NCI-H2171 (cell line): ENCODE measurements around the gene NUBPL.
"Not testable (repeated sequence)": the region's sequence is repeated elsewhere in the genome, so short reads cannot be mapped to it uniquely, and the experiment has no call there.

Experiments
- DNase-seq: peaks from one replicate; lab custom pipeline; 2025; lab: John Stamatoyannopoulos, UW

Gene NUBPL

DNA sequence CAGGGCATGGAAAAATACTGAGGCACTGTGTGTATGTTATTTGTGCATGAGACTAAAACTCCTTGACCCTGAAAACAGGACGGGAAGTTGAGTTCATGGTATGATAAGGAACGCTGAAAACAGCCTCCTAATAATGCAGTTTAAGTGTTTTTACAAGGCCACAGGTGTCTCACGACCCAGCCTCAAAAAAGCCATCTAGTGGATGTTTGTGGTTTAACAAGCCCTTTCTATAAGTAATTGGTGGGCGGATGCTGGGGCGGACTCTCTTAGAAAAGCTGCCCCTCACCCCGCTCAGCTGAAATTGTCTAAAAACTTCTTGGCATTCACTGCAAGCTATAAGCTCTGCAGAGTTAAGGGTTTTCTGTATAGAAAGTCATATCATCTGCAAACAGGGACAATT is 184.5 kb downstream of the NUBPL start:
- no peak for DNase-seq

DNA sequence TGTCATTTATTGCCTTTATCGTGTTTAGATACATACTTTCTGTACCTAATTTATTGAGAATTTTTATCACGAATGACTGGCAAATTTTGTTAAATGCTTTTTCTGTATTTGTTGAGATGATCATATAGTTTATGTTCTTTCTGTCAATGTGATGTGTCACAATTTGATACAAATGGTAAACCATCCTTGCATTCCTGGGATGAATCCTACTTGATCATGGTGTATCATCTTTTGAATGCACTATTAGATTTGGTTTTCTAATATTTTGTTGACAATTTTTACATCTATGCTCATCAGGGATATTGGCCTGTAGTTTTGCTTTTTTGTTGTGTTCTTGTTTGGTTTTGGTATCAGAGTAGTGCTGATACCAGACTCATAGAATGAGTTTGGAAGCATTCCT is 185.1 kb downstream of the NUBPL start:
- no peak for DNase-seq

DNA sequence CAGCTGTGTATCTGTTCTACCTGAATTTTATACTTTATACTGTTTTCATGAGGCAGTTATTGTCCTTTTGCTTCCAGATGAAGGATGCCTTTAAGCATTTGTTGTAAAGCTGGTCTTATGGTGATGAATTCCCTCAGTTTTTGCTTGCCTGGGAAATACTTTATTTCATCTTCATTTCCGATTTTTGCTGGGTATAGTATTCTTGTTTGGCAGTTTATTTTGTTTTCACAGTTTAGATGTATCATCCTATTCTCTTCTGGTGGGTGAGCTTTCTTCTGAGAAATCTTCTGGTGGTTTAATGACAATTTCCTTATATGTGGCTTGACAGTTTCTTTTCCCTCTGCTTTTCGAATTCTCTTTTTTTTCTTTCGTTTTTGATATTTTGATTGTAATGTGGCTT is 188.1 kb downstream of the NUBPL start:
- DNase-seq = no peak

DNA sequence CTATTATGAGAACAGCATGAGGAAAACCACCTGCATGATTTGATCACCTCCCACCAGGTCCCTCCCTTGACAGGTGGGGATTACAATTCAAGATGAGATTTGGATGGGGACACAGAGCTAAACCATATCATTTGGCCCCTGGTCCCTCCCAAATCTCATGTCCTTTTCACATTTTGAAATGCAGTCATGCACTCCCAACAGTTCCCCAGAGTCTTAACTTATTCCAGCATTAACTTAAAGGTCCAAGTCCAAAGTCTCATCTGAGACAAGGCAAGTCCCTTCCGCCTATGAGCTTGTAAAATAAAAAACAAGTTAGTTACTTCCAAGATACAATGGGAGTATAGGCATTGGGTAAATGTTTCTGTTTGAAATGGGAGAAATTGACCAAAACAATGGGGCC is 189.8 kb downstream of the NUBPL start:
- not testable (repeated sequence) for DNase-seq

DNA sequence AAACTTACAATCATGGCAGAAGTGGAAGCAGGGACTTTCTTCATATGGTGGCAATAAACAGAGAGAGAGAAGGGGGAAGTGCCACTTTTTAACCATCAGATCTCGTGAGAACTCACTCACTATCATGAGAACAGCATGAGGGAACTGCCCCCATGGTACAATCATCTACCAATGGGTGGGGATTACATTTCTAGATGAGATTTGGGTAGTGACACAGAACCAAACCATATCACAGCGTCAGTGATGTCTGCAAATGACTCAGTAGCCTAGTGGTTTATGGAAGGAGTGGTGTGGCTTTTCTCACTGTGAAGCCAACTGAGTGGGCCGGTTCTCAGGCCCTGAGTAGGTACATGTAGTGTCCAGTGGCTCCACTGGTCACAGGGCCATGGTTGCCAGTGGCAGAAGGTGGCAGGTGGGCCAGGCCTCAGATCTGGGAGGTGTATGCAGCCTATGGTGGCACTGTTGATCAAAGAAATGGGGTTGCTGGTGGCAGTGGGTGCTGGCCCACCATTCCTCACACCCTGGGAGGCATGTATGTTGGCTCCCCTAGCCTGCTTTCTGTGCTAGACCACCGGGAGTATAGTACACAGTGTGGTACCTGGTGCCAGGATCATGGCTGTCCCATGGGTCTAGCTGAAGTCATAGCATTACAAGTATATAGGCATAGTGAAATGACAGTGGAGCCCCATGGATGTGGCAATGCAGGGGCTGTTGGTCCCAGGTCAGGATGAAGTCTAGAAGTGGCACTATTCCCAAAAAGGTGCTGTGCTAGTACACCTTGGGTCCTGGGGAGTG is 191.9 kb downstream of the NUBPL start:
- no peak for DNase-seq

DNA sequence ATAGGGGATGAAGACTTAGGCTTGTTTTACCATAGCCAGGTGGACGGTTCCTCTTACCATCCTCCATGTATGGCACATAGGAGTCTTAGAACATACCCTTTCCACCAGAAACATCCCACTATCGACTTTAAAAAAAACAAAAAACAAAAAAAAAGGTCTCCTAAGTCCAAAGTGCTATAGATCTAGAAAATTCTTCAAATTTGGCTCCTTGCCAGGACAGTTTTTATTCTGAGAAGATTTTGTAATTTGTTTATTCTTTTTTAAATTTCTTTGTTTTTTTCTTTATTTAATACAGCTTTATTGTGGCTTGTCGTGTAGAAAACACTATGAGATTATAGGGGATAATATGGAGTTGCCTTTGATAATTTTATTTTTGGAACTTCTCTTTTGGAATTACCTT is 197.7 kb downstream of the NUBPL start:
- no peak for DNase-seq

DNA sequence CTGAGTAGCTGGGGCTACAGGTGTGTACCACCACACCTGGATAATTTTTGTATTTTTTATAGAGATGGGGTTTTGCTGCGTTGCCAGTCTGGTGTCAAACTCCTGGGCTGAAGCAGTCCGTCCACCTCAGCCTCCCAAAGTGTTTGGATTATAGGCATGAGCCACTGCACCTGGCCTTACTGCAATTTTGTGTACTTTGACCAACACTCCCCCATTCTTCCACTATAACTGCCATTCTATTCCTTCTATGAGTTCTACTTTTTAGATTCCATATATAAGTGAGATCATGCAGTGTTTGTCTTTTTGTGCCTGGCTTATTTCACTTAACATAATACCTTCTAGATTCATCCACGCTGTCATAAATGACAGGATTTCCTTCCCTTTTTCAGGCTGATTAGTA is 199.1 kb downstream of the NUBPL start:
- DNase-seq = no peak

DNA sequence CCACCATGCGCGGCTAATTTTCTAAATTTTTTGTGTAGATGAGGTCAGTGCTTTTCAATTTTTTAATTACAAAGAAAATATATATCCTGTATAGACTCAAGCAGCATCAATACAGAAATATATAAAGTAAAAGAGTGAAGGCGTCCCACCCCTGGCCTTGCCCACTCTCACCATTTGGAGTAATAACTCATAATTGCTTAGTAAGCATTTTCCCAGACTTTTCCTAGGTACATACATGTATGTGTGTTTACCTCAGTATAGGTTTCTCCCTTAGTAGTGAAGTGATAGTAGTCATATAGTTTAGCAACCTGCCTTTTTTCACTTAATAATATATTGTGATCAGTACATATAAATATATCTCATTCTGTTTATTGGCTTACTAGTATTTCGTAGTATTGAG is 200.1 kb downstream of the NUBPL start:
- no peak for DNase-seq

DNA sequence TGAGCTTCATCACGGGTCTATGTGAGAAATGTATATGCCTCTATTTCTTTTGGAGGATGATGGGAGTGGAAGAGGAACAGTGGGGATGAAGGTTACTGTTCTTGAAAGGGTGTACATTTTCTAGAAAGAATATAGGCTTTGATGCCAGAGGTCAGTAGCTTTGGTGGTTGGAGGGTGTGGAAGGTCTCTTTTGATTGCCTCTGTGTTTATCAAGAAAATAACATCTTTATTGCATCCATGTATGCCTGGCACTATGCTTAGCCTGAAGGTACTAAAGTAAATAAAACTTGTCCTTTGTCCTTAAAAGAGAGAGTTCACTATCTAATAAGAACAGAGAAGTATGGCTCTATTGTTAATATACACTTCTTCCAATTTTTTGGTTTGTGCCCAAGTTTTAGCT is 201.8 kb downstream of the NUBPL start:
- no peak for DNase-seq

DNA sequence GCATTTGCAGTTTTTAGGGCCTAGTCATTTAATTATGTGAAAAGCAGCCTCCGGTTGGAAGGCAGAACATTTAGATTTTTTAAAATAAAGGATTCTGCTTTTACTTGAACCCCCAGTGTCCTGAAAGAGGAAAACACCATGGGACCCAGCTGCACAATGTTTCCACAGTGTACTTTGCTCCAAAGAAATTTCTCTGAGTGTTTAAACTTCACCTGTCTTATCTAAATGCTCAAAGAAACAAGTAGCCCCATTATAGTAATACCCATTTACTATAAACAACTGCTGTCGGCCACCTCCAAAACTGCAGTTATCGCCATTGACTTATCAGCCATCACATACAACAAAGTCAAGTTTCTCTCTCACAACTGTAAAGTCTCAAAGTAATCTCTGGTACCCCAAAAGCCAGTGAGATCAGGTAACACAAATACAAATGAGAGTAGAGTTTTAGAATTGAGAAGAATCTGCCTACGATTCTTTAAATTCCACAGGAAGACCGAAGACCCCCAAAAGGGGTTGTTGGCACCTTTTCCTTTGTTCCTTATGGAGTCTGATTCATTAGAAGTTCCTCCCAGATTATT is 205.2 kb downstream of the NUBPL start:
- DNase-seq = no peak

DNA sequence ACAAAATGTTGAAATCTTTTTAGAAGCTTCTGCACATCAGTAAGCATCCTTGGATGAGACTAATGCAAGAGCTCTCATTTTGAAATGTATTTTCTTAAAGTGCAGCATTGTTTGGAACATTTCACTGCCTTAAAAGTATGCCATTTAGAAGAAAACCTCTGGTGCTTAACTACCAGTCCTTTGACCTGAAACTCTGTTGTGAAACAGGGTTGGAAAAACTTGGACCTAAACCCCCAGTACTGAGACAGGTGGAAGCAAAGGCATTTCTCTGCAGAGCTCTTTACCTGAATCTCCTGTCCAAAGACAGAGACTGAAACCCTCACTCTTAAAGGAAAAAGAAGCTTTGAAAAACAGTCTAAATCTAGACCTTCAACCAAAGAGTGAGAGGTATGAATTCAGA is 207.2 kb downstream of the NUBPL start:
- no peak for DNase-seq

DNA sequence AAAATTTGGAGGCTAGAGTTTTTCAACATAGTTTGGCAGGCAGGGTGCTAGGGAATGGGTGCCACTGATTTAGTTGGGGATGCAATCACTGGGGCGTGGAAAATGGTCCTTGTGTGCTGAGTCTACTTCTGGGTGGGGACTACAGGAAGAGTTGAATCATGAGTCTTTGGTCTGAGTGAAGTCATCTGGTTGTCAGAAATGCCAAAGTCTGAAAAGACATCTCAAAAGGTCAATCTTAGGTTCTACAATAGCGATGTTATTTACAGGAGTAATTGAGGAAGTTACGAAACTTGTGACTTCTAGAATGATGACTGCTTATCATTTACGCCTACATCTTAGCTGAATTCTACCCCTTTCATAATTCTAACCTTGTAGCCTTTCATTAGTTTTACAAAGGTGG is 209.1 kb downstream of the NUBPL start:
- DNase-seq = no peak

DNA sequence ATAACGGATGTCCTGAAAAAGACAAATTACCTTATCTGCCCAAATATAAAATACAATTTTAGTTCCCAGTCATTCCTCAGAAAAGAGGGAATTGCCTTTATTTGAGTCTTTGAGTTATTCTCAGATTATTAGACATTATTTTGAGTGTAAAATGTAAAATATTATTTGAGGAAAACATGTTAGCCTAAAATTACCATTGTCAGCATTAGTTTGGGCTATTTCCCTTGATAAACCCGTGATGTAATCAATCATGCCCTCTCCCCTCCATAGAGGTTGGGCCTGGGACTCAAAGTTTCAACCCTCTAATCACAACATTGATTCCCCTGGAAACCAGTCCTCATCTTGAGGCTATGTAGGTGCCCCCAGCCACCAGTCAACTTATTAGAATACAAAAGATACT is 213.4 kb downstream of the NUBPL start:
- DNase-seq = no peak

DNA sequence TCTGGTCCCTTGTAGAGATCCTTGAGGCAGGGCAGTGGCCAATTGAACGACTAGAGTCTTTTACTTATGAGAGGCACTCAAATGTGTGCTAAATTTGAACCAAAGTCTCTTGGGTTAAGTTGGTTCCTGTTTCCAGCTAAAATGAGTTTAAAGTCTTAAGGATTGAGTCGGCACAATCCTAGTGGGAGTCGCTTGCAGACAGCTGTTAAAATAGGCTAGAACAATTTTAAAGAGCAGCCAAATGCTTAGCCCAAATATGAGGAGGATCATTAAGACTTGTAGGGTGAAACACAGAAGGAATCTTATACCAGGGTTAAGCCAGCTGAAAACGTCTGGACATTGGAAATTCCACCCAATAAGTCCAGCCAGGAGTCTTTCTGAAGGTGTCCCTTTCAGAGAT is 216.1 kb downstream of the NUBPL start:
- DNase-seq = no peak

DNA sequence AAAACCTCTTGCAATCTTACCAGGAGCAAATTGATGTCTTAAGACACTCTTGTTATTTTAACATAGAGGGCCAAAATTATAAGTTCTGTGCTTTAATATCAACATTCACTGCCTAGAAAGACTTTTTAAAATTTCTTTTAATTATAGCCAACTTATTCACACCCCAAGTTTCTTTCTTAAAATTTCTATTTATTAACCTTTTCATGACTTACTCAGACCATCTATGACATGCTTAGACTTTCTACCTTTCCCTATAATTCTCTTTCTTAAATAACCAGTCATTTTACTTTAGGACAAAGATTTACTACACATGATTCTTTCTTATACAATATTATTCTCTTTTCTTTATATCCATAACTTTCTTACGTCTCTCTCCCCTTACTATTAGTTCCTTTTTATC is 220.4 kb downstream of the NUBPL start:
- DNase-seq = no peak

DNA sequence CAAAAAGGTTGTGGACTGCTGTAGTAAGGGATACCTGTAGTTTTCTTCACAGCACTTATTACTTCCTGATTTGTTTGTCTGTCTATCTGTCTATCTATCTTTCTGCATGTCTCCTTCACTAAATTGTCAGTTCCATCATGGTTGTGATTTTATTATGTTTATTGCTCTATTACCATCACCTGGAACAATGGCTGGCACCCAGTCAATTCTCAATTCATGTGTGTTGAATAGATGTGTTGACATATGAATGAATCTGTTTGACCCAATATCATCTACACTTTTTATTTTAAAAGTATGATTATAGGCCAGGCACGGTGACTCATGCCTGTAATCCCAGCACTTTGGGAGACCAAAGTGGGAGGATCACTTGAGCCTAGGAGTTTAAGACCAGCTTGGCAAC is 224.4 kb downstream of the NUBPL start:
- no peak for DNase-seq

DNA sequence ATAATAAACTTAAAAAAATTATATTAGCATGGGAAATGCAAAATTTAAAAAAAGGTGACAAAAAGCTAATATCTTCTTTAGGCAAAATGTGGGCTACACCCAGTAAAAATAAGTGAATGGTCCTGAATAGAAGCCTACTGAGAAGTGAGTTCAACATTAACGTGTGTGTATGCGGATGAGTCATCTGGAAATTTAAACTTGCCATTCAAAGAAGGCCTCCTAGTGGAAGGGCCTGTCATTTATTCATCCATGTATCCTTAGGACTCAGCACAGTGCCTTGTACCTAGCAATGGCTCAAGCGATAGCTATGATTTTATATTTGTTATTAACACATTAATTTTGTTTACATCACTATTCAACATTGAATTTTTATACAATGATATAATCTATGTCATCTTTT is 226.2 kb downstream of the NUBPL start:
- no peak for DNase-seq

DNA sequence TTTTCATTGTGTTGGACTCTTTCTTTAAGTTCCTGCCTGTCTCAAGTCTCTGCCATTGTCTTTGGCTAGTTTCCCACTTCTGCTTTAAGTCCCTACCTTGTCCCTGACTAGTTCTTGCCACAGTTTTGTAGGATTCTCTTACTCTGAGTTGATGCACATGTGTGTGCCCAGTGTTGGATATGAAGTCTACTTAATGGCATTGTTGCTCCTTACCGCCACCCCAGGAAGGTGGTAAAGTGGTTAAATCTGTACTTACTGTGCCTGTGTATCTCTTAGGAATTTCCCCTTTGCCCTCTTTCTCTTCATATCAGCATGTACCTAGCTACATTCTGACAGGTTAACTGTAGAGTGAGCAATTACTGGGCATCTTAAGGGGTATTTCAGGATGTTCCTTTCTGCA is 227.1 kb downstream of the NUBPL start:
- no peak for DNase-seq

DNA sequence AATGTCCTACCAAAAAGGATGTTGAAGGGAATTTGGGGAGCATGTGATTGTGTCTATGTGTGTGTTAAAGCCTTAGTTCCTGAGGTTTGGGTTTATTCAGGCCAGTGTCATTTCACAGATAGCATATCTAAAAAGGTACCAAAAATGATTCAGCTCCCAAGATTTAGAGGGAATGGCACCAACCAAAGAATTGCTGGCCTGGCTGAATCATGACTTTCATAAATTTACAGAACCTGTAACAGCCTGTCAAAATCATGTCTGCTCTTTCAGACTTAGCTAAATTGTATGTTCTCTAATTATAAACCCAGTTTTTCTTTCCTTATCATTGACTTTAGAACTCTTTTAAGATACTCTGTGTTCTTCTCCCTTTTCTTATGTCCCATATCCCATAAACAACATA is 231.5 kb downstream of the NUBPL start:
- no peak for DNase-seq

DNA sequence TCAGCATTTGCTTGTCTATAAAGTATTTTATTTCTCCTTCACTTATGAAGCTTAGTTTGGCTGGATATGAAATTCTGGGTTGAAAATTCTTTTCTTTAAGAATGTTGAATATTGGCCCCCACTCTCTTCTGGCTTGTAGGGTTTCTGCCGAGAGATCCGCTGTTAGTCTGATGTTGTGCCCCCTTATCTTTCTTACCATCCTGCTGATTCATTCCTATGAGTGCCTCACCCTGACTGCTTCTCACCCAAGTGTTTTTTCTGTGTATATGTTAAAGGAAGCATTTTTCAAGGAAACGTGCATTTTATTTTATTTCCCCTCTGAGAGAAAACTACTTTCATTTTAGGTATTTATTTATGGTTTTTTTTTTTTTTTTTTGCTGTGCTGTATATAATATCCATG is 236.7 kb downstream of the NUBPL start:
- DNase-seq = not testable (repeated sequence)

DNA sequence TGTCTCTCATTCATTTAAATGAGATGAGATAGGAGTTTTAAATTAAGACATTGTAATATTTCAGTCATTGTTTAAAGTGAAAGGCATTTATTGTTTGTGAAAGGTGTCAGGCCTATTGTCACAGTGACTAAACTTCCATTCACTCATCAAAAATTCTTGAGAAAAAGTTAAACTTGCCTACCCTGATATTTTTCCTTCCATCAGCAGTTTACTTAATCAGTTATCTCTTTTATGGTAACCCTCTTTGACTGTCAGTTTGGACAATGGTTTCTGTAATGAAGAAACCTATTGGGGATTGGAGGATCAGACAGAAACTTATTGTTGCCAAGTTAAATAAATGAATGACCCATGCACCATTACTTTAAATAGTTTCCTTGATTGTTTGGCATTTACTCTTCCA is 241.6 kb downstream of the NUBPL start:
- DNase-seq = no peak

DNA sequence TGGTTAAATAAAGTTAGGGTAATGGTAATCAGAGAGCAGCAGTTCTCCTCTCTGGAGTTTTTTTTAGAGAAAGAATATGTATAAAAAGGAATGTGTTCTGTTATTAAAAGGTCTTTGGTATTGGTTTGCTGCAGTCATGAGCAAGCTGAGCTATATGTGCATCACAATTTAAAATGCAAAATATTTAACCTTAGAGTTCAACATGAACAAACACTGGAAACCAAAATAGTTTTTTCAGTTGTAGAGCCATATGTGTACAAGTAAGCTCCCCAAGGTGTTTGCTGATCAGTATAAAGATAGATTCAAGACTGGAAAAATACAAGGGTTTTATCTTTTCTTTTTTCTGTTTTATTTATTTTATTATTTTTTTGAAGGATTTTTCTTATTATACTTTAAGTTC is 245.0 kb downstream of the NUBPL start:
- DNase-seq = no peak

DNA sequence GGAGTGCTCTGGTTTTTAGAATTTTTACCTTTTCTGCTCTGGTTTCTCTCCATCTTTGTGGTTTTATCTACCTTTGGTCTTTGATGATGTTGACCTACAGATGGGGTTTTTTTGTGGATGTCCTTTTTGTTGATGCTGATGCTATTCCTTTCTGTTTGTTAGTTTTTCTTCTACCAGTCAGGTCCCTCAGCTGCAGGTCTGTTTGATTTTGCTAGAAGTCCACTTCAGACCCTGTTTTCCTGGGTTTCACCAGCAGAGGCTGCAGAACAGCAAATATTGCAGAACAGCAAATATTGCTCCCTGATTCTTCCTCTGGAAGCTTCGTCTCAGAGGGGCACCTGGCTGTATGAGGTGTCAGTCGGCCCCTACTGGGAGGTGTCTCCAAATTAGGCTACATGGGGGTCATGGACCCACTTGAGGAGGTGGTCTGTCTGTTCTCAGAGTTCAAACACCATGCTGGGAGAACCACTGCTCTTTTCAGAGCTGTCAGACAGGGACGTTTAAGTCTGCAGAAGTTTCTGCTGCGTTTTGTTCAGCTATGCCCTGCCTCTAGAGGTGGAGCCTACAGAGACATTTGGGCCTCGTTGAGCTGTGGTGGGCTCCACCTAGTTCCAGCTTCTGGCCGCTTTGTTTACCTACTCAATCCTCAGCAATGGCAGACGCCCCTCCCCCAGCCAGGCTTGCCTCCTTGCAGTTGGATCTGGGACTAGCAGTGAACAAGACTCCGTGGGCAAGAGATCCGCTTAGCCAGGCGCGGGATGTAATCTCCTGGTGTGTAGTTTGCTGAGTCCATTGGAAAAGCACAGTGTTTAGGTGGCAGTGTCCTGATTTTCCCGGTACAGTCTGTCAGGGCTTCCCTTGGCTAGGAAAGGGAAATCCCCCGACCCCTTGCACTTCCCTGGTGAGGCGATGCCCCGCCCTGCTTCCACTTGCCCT is 250.8 kb downstream of the NUBPL start:
- DNase-seq = not testable (repeated sequence)
